Umbilical cord (tissue), 2 donors: Measurements from ENCODE around the gene TNFRSF14. TPM values are rescaled to one million over a fixed set of nuclear protein-coding genes. Genes with fewer than 3 reads are reported as not detected.

Source experiments
- DNase-seq: peaks from one replicate; pipeline ENCODE4 v3.0.0-alpha.2; 2015; ENCODE audit warnings: low spot score
- total RNA-seq: library from RNA; depleted of rRNA; stranded (reverse); fragments of >200 nt; gene quantifications from one replicate; pipeline ENCODE4 v1.2.3, GENCODE V29; 2014; ENCODE audit warnings: low replicate concordance; ENCODE audit not compliant: insufficient read depth

Gene TNFRSF14
- total RNA-seq, 1 donor from 2014 or later = 20.2 TPM

DNA sequence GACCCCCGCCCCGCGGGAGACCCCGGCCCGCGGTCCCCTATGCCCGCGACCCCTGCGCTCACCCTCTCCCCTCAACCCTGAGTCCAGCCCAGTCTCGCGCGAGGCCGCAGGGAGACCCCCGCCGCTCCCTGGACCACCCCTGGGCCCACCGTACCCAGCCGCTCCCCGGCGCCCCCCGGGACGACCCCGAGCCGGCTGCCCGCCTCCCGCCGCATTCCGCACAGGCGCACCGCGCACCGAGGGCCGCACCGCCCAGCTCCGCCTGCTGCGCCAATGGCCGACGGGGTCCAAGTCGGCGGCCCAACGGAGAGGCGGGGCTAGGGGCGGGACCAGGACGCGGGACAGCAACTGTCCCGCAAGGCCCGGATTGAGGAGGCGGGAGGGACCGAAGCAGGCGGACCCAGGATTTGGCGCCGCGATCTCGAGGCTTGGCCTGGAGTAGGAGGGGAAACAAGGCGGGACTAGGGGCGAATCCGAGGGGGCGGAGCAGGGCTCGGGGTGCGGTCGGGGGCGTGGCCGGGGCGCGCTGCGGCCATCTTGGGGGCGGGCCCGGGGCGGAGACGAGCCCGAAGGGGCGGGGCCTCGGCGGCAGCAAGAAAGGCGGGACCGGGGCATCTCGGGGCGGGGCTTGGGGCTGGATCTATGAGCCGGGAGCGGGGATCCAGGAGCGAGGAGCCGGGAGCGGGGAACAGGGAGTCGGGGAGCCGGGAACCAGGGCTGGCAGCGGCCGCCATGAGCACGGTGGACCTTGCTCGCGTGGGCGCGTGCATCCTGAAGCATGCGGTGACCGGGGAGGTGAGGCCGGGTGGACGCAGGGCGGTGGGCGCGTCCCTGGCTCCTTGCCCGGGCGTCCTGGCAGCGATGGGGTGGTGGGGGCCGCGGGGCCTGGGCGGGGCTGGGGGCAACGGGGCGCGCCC, 30.2 kb downstream of the TNFRSF14 start, which contains the start of gene PRXL2B:
PRXL2B (plus strand) TSS at position 624 of the 917 bp plus-strand sequence; CDS start at position 733, 109 bp downstream.
- peak; percentile 100 for DNase-seq

DNA sequence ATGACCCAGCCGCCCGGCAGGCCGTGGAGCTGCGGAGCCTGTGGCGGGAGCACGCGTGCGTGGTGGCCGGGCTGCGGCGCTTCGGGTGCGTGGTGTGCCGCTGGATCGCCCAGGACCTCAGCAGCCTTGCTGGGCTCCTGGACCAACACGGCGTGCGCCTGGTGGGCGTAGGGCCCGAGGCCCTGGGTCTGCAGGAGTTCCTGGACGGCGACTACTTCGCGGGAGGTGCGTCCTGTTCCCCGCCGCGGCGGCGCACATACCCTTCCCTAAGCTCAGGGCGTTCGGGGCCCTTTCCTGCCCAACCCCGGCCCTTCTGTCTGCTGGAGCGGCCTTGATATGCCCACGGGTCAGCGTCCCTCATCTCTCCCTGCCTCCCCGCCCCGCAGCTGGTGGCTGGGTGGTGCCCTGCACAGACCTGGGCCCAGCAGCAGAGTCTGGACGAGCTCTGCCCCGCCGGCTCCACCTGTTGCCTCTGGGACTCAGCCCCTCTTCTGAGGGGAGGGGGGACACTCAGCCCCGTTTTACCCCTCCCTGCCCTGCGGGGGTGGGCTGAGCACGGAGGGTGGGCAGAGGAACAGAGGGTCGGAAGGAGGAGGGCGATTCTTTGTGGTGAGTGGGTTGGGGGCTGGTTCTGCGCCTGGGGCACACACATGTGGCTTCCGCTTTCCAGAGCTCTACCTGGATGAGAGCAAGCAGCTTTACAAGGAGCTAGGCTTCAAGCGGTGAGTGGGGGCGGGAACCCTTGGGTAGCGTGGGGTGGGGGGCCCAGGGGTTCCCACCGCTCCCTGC, 31.1 kb downstream of the TNFRSF14 start:
- DNase-seq = no peak

DNA sequence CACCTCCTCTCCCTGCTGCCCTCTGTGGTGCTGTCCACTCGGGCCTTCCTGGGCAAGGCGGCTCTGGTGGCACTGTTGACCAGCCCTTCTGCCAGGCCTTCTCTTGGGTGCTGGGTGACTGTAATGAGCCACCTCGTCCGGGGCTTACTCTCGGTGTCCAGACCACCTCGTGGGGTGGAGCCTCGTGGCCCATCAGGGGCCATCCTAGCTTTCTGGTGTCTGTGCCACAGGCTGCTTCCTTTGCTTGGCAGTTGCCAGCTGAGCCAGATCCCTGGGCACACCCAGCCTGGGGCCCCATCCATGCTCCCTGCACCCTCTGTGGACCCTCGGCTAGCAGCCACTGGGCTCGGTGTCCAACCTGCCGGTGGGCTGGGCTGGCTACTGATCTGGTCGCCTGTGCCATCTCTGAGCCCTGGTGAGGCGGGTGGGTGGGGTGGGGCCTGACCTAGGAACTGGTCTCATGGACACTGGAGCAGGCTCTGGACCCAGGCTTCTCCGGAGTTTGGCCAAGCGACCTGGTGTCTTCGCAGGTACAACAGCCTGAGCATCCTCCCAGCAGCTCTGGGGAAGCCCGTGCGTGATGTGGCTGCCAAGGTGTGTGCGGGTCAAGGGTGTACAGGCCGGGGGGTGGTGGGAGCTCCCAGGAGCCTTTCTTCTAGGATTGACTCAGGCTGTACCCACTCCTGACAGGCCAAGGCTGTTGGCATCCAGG, 31.8 kb downstream of the TNFRSF14 start:
- DNase-seq = no peak

- no peak for DNase-seq
Observed at GRCh38 chr1:2588661-2589430, 32.7 kb downstream of the TNFRSF14 start.

GRCh38 chr1:2589431-2590232, 33.5 kb downstream of the TNFRSF14 start:
- DNase-seq = no peak

DNA sequence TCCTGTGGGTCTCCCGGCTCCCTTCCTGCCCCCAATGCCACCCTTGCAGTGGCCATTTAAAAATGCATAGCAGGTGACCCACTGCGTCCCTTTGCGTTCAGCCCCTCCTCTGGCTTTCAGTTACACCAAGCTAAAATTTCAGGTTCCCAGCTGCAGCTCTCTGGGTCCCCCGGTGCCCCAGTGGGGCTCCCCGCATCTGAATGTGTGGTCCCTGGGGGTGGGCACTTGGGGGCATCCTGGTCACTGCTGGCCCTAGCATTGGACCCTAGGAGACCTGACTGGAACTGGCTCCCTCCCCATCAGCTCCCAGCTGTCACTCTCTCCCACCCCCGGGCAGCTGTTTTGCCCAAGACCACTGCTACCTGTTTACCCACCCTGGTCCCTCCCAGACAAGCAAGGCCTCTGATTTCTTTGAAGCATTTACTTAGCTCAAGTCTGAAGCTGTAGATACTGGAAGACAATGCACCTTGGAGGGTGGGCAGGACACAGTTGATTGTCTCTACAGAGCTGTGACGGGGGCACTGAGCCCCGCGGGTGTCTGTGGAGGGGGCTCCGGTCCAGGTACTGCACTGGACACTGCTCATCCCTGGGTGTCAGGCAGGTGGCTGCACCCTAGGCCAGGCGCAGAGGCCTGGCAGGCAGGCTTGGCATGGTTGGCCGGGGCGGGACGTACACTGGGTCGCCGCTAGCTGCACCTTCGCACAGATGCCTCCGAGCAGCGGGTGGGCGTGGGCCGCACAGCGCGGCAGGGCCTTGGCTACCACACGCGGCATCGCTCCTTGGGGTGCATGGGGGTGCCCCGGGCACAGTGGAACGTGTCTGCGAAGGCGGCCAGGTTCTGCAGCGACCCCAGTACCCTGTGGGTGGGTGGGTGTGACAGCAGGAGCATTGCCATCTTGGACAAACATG, 34.3 kb downstream of the TNFRSF14 start:
- no peak for DNase-seq

DNA sequence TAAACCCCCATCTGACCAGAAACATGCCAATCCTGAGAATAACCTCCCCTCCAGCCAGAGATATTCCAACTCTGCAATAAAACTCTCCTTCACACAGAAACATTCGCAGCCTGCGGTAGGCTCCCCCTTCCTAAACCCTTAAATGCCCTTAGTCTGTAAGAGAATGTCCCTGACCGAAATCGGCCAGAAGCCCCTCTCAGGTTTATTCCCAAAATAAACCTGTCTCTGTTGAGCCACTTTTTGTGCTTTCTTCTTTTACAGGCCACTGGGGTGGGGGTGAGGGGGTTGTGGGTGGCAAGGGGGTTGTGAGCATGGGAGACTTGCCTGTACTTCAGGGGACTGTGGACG, 35.0 kb downstream of the TNFRSF14 start:
- no peak for DNase-seq

DNA sequence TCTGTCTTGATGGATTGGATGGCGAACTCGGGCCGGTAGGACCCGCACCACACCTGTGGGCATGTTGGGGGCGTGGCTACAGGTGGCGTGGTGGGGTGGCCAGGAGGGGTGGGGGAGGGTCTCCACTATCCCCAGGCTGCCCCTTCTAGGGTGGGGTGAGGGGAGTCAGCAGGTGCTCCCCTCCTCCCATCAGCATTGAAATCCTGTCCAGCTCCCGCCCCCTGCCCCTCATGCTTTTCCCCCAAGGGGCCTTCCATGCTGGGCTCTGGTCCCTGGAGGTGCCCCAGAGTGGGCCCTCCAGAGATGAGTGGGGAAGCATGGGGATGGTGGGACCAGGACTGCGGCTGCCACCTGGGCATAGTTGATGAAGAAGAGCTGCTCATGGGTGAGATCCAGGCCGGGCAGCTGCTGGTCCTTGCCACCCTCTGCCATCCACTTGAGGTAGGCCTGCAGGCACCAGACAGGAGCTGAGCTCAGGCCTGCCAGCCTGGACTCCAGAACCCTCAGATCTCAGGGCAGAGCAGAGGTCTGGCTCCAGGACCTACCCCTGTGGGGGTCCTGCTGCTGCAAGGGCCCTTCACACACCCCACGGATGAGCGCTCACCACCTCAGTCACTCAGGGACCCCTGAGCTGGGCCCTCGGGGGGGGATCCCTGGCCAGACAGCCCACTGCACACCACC, 35.5 kb downstream of the TNFRSF14 start:
- no peak for DNase-seq

GRCh38 chr1:2592672-2593071, 36.5 kb downstream of the TNFRSF14 start:
- no peak for DNase-seq

DNA sequence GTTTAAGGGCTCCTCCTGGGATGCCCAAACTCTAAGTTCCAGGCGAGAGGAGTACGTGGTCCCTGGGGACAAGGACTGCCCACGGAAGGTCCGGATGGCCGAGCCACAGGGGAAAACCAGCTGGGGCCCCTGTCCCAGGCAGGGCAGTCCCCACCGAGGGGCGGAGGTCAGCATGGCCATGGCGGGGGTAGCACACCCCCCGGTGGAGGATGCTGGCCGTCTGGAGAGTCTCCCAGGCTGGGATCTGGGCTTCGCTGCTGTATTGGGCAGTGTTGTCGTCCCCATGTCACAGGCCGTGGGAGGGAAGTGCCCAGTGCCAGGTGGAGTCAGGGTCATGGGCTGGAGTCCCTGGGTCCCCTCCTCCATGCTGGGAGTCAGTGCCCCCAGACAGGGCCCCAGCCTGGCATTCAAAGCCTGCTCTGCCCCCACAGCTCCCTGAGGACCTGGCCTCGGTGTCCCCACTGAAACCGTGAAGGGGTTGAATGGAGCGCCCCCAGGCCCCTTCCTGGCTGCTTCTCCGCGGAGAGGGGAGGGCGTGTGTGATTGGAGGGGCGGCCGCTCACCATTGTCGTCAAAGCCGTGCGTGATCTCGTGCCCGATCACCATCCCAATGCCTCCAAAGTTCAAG, 37.2 kb downstream of the TNFRSF14 start:
- DNase-seq = no peak

DNA sequence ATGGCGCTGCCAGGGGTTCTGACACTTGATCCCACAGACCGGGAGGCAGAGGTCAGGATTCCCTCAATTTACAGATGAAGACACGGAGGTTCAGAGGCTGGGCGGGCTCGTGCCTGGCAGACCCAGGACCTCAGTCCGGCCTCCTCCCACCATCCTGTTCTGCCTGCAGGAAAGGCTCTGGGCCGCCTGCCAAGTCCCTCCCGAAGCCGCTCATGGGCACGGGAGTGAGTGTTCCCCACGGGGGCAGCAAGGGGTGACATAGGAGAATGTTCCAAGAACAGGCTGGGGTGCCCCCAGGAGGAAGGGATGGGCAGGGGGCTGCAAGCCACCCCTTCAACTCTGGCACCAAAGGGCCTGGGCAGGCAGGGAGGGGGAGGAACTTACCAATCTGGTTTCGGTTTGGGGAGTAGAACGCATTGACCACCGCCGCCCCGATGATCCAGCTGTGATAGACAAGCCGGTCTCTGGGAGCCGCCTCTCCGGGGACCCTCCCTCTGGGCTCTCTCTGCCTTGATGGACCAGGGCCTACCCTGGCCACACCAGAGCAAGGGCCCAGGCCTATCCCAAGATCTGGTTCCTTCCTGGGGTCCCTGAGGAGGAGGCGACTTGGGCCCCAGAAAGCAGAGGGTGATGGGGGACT, 38.0 kb downstream of the TNFRSF14 start:
- peak; percentile 63 for DNase-seq

- DNase-seq = no peak
Observed at GRCh38 chr1:2594641-2595131, 38.5 kb downstream of the TNFRSF14 start.

DNA sequence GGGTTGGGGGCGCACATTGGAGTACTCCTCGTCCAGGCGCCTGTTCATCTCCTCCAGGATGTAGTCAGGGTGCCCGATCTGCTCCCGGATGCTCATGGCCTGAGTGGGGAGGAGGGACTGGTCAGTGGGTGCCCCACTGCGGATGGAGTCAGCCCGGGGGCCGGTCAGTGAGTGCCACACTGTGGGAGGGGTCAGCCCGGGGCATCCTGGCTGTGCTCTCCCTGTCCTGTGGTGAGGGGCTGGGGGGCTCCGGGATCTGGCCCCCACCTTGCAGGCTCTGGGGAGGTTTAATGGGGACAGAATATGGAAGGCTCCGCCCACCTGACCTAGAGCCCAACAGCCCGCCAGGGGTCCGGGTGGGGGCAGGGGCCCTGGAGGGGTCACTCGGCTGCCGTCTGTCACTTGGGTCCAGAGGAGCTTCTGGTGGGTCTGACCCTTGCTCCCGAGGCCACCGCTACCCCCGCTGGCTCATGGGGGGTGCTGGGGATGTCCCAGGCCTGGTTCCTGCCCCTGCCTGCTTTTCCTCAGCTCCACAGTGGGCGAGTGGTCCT, 39.2 kb downstream of the TNFRSF14 start:
- DNase-seq = no peak

DNA sequence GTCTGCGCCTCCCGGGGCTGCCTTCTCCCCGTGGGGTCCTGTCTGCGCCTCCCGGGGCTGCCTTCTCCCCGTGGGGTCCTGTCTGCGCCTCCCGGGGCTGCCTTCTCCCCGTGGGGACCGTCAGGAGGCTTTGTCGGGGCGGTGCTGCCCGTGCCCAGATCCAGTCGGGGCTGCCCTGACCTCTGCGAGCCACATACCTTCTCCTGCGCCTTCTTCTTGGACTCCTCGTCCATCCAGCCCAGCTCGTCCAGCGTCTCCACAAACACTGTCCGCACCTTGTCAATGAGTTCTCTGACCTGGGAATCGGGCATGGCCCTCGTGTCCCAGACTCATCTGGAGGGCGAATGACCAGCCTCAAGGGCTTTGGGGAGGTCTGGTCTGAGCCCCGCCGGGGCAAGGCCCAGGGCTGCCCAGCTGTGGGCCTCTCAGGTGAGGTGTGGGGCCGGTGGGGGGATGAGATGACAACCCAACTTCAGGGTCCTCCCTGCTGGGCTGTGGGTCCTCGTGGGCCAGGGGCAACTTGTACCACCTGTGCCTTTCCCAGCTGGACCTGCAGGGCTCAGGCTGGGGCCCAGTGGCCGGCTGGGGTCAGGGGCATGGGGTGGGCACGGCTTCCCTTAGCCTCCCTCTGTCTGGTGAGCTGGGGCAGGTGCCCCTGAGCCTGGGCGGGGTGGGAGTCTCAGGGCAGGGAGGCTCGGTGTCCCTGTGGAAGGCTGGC, 39.8 kb downstream of the TNFRSF14 start:
- no peak for DNase-seq

- DNase-seq = no peak
Observed at GRCh38 chr1:2596530-2597333, 40.6 kb downstream of the TNFRSF14 start.
